H1 (cell line): Measurements from ENCODE around the gene KERA. TPM values are rescaled to one million over a fixed set of nuclear protein-coding genes. Genes with fewer than 3 reads are reported as not detected.

ENCODE experiments used
- CTCF ChIA-PET: fragments of 300-600 bp; sonication (Branson Sonifier 250); formaldehyde crosslinking; loops from one replicate; lab custom pipeline; 2021; ENCODE audit not compliant: partially characterized antibody; lab: Charles Lee
- POLR2A ChIA-PET: fragments of 300-600 bp; sonication (Branson Sonifier 250); formaldehyde crosslinking; loops from one replicate; lab custom pipeline; 2021; ENCODE audit warnings: inconsistent platforms; ENCODE audit not compliant: partially characterized antibody; lab: Charles Lee
- DNase-seq, 2 experiments: peaks; one replicate each; pipeline versions ENCODE4 v3.0.0 to v3.0.0-alpha.2; 2010 to 2022; ENCODE audit warnings: low spot score in 2 of 2, low read depth in 1 of 2, mixed read lengths in 1 of 2
- FAIRE-seq: peaks from 2 replicates; lab custom pipeline; 2011; peaks lifted over from hg19 to GRCh38; lab: Jason Lieb, UNC
- H2AFZ ChIP-seq: 2 replicates; pipeline ENCODE4 v1.8.1; 2012; ENCODE audit warnings: low read length, inconsistent platforms
- H2AK5ac ChIP-seq: 2 replicates; pipeline ENCODE4 v1.6.1; 2013; ENCODE audit warnings: low read depth, low read length
- H2BK120ac ChIP-seq: replicated peaks from 2 replicates; pipeline ENCODE3; 2013; ENCODE audit warnings: low read depth, low read length, inconsistent platforms
- H2BK12ac ChIP-seq: 2 replicates; pipeline ENCODE4 v1.6.1; 2013; ENCODE audit warnings: low read depth, low read length
- H2BK15ac ChIP-seq: 2 replicates; pipeline ENCODE4 v1.6.1; 2013; ENCODE audit warnings: low read length
- H2BK20ac ChIP-seq: 2 replicates; pipeline ENCODE4 v1.6.1; 2013; ENCODE audit warnings: low read length
- H2BK5ac ChIP-seq: 2 replicates; pipeline ENCODE4 v1.6.1; 2013; ENCODE audit warnings: low read depth, low read length
- H3K14ac ChIP-seq: 2 replicates; pipeline ENCODE4 v1.6.1; 2013; ENCODE audit warnings: inconsistent platforms; ENCODE audit not compliant: insufficient read length
- H3K18ac ChIP-seq: 2 replicates; pipeline ENCODE4 v1.6.1; 2013; ENCODE audit warnings: low read length; ENCODE audit errors: extremely low read depth
- H3K23ac ChIP-seq: 2 replicates; pipeline ENCODE4 v1.6.1; 2013; ENCODE audit warnings: inconsistent platforms; ENCODE audit not compliant: insufficient read length
- H3K23me2 ChIP-seq: 2 replicates; pipeline ENCODE4 v1.6.1; 2013; ENCODE audit warnings: low read depth, low read length
- H3K27ac ChIP-seq: 2 replicates; pipeline ENCODE4 v1.6.1; 2011; ENCODE audit warnings: low read depth, low read length, inconsistent platforms
- H3K27me3 ChIP-seq, 4 experiments: replicated peaks in 1 of 4; 1 replicate in 1 of 4; 2 replicates in 3 of 4; pipeline versions ENCODE4 v1.6.1 to v1.8.1; 2011 to 2013; ENCODE audit warnings: low read length in 3 of 4, mild to moderate bottlenecking in 3 of 4, inconsistent platforms in 2 of 4, mixed read lengths in 2 of 4, moderate library complexity in 1 of 4; ENCODE audit not compliant: control insufficient read depth in 3 of 4, insufficient read depth in 3 of 4; ENCODE audit errors: extremely low read depth in 1 of 4
- H3K36me3 ChIP-seq, 4 experiments: 2 replicates each; pipeline versions ENCODE4 v1.6.1 to v1.8.1; 2011 to 2013; ENCODE audit warnings: mild to moderate bottlenecking in 4 of 4, low read length in 3 of 4, moderate library complexity in 2 of 4, control low read depth in 1 of 4, inconsistent platforms in 1 of 4; ENCODE audit not compliant: insufficient read depth in 4 of 4, control insufficient read depth in 2 of 4
- H3K4ac ChIP-seq: replicated peaks from 2 replicates; pipeline ENCODE3; 2013; ENCODE audit warnings: low read length, low read depth, mixed read lengths, inconsistent platforms; ENCODE audit not compliant: insufficient read length
- H3K4me1 ChIP-seq, 4 experiments: replicated peaks in 1 of 4; 1 replicate in 1 of 4; 2 replicates in 3 of 4; pipeline versions ENCODE4 v1.6.1 to v1.8.1; 2011 to 2013; ENCODE audit warnings: low read length in 3 of 4, inconsistent platforms in 2 of 4, mixed read lengths in 1 of 4; ENCODE audit not compliant: insufficient read depth in 4 of 4, control insufficient read depth in 3 of 4
- H3K4me2 ChIP-seq, 2 experiments: 2 replicates each; pipeline versions ENCODE4 v1.6.1 to v1.8.1; 2011 to 2013; ENCODE audit warnings: low read depth in 2 of 2, low read length in 2 of 2, control low read depth in 1 of 2, inconsistent platforms in 1 of 2, mild to moderate bottlenecking in 1 of 2; ENCODE audit not compliant: insufficient read depth in 1 of 2
- H3K4me3 ChIP-seq, 4 experiments: fragments of 200-600, 300-600 bp in 1 of 4; sonication (generic), shearing (Covaris generic), sonication (Bioruptor Twin) in 1 of 4; 2 replicates each; pipeline versions ENCODE4 v1.5.1 to v1.8.1; 2011 to 2016; ENCODE audit warnings: low read length in 4 of 4, low read depth in 3 of 4, control low read depth in 2 of 4, inconsistent platforms in 2 of 4, mild to moderate bottlenecking in 2 of 4, mixed read lengths in 1 of 4, moderate library complexity in 1 of 4; ENCODE audit not compliant: insufficient read depth in 2 of 4; ENCODE audit errors: extremely low read depth in 1 of 4
- H3K56ac ChIP-seq: replicated peaks from 2 replicates; pipeline ENCODE3; 2013; ENCODE audit warnings: low read depth, mild to moderate bottlenecking, mixed read lengths, low read length, inconsistent platforms; ENCODE audit not compliant: insufficient read length
- H3K79me1 ChIP-seq: 2 replicates; pipeline ENCODE4 v1.6.1; 2013; ENCODE audit warnings: low read depth, low read length, control low read depth
- H3K79me2 ChIP-seq, 2 experiments: 2 replicates each; pipeline versions ENCODE4 v1.6.1 to v1.8.1; 2012 to 2013; ENCODE audit warnings: low read length in 2 of 2, mild to moderate bottlenecking in 2 of 2, inconsistent platforms in 1 of 2; ENCODE audit not compliant: insufficient read depth in 2 of 2, control insufficient read depth in 1 of 2
- H3K9ac ChIP-seq, 4 experiments: replicated peaks in 1 of 4; 1 replicate in 1 of 4; 2 replicates in 3 of 4; pipeline versions ENCODE4 v1.6.1 to v1.8.1; 2011 to 2013; ENCODE audit warnings: low read depth in 3 of 4, low read length in 3 of 4, control low read depth in 2 of 4, mild to moderate bottlenecking in 2 of 4, moderate library complexity in 2 of 4, inconsistent platforms in 1 of 4; ENCODE audit errors: extremely low read depth in 1 of 4
- H3K9me3 ChIP-seq, 2 experiments: 2 replicates each; pipeline versions ENCODE4 v1.6.1 to v1.8.1; 2012 to 2013; ENCODE audit warnings: mild to moderate bottlenecking in 2 of 2, moderate library complexity in 2 of 2, control low read depth in 1 of 2, inconsistent platforms in 1 of 2, low read depth in 1 of 2, low read length in 1 of 2, mixed read lengths in 1 of 2; ENCODE audit not compliant: insufficient read depth in 2 of 2
- H4K20me1 ChIP-seq, 2 experiments: replicated peaks in 1 of 2; 2 replicates each; pipeline versions ENCODE3 to v1.8.1; 2011 to 2013; ENCODE audit warnings: inconsistent platforms in 2 of 2, low read length in 2 of 2, mild to moderate bottlenecking in 1 of 2; ENCODE audit not compliant: insufficient read depth in 2 of 2, control insufficient read depth in 1 of 2
- H4K5ac ChIP-seq: 2 replicates; pipeline ENCODE4 v1.6.1; 2013; ENCODE audit warnings: low read length, low read depth, mixed read lengths, inconsistent platforms; ENCODE audit not compliant: insufficient read length
- H4K8ac ChIP-seq: 2 replicates; pipeline ENCODE4 v1.8.0; 2013; ENCODE audit warnings: mild to moderate bottlenecking, moderate library complexity, low read length, inconsistent platforms; ENCODE audit not compliant: insufficient read depth; ENCODE audit errors: extremely low read depth
- H4K91ac ChIP-seq: replicated peaks from 2 replicates; pipeline ENCODE3; 2013; ENCODE audit warnings: low read length, mixed read lengths, inconsistent platforms; ENCODE audit not compliant: insufficient read length
- BACH1 ChIP-seq: IDR thresholded peaks from 2 replicates; pipeline ENCODE4 v1.6.1; 2012; ENCODE audit warnings: low read length, improper control_type of control experiment
- CBX5 ChIP-seq: fragments of 300-800, 300-1000 bp; sonication (generic); IDR thresholded peaks from 2 replicates; pipeline ENCODE4 v1.7.1; 2016; ENCODE audit warnings: antibody characterized with exemption, low read length, low read depth
- HDAC6 ChIP-seq: IDR thresholded peaks from one replicate; pipeline ENCODE4 v1.7.1; 2012; ENCODE audit warnings: low read depth, mild to moderate bottlenecking, inconsistent platforms, low read length, moderate library complexity
- JUND ChIP-seq: IDR thresholded peaks from 2 replicates; pipeline ENCODE4 v1.6.1; 2011; ENCODE audit warnings: mild to moderate bottlenecking, improper control_type of control experiment, low read length
- KDM1A ChIP-seq: fragments of 200-600, 300-600 bp; sonication (generic); IDR thresholded peaks from 2 replicates; pipeline ENCODE4 v1.7.1; 2016; ENCODE audit warnings: mild to moderate bottlenecking, low read length, borderline replicate concordance
- MAFK ChIP-seq: IDR thresholded peaks from 2 replicates; pipeline ENCODE4 v1.6.1; 2012; ENCODE audit warnings: low read depth, mild to moderate bottlenecking, improper control_type of control experiment, low read length
- POU5F1 ChIP-seq: IDR thresholded peaks from 2 replicates; pipeline ENCODE4 v1.6.1; 2011; ENCODE audit warnings: low read depth, mild to moderate bottlenecking, low read length, moderate library complexity
- RBBP5 ChIP-seq: IDR thresholded peaks from 2 replicates; pipeline ENCODE4 v1.7.1; 2012; ENCODE audit warnings: low read depth, mild to moderate bottlenecking, inconsistent platforms, low read length, moderate library complexity, borderline replicate concordance
- RXRA ChIP-seq: IDR thresholded peaks from 2 replicates; pipeline ENCODE4 v1.6.1; 2011; ENCODE audit warnings: low read depth, mild to moderate bottlenecking, low read length, moderate library complexity; ENCODE audit not compliant: insufficient read depth
- SIX5 ChIP-seq: IDR thresholded peaks from 2 replicates; pipeline ENCODE4 v1.6.1; 2011; ENCODE audit warnings: mild to moderate bottlenecking, low read depth, low read length
- SP2 ChIP-seq: IDR thresholded peaks from 2 replicates; pipeline ENCODE4 v1.6.1; 2012; ENCODE audit warnings: mild to moderate bottlenecking, low read length, inconsistent platforms
- SP4 ChIP-seq: IDR thresholded peaks from 2 replicates; pipeline ENCODE4 v1.6.1; 2012; ENCODE audit warnings: low read length, inconsistent platforms
- TAF7 ChIP-seq: optimal IDR thresholded peaks from 2 replicates; pipeline ENCODE3; 2011; ENCODE audit warnings: low read depth, mild to moderate bottlenecking, inconsistent platforms, low read length, moderate library complexity, borderline replicate concordance
- TBP ChIP-seq: IDR thresholded peaks from 2 replicates; pipeline ENCODE4 v1.6.1; 2011; ENCODE audit warnings: low read depth, low read length, improper control_type of control experiment
- WGBS, 2 experiments: shearing (Covaris generic) in 1 of 2; methylation state at CpG; one replicate each; pipeline versions ENCODE4 v1.1.6 to v1.1.7; 2013 to 2015; ENCODE audit warnings: low lambda C conversion rate in 2 of 2, mixed read lengths in 2 of 2, inconsistent platforms in 1 of 2, low coverage in 1 of 2, missing lambda C conversion rate in 1 of 2; ENCODE audit not compliant: insufficient replicate concordance in 2 of 2, insufficient coverage in 1 of 2, insufficient read length in 1 of 2; ENCODE audit errors: extremely low coverage in 1 of 2, missing lambda C conversion rate in 1 of 2; 5-methylcytosine and 5-hydroxymethylcytosine counted together
- polyA plus RNA-seq, 7 experiments: library from polyadenylated mRNA; depleted of rRNA in 3 of 7; stranded (reverse) in 5 of 7; unstranded in 2 of 7; fragments of >200 nt in 5 of 7; fragments of 200-250 nt in 2 of 7; gene quantifications; 1 replicate in 5 of 7; 2 replicates in 1 of 7; 4 replicates in 1 of 7; pipeline versions ENCODE4 v1.2.1 to v1.2.3, GENCODE V29; 2011 to 2013; ENCODE audit warnings: missing spikeins in 2 of 7, mixed read lengths in 2 of 7
- total RNA-seq: library from RNA; stranded (reverse); fragmentation: NEBNext Ultra II Directional; extraction: Animal tissue kit (Norgen Biotek cat#: 25700); gene quantifications from 2 replicates; pipeline ENCODE4 v1.2.1, GENCODE V29; 2021
- TF ChIP-seq, protein P1 (sequence below): IDR thresholded peaks from 2 replicates; pipeline ENCODE4 v1.6.1; 2012; ENCODE audit warnings: low read length, inconsistent platforms

KERA gene
- total and polyA plus RNA-seq, 2 of the 8 experiments (the other 6 are each of a cell fraction or from before 2014, with no cell fraction given) = not detected

DNA sequence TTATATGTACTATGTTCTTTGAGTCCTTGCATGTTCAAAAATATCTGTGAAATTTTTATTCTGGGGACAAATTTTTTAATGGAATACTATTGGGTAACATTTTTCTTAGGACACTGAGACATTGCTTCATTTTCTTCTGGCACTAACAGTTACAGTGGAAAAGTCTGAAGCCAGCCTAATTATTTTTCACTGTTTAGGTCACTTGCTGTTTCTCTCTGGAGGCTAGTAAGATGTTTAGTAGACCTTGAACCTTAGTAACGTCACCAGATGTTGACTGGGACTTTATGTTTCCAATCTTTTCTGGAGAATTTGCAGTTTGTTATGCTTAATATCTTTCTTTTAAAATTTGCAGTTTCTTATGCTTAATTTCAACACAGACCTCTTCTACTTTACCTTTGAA lies 40.8 kb downstream of the KERA start:
- H4K20me1 ChIP-seq = no peaks in the 10 kb centered on the region
- H3K23me2 ChIP-seq = no peaks in the 10 kb centered on the region
- no peak overlapping the region for H3K4me2 ChIP-seq
- H2BK20ac ChIP-seq = no peak overlapping the region
- no peaks in the 10 kb centered on the region for H3K27me3 ChIP-seq
- no peak overlapping the region for H2BK120ac ChIP-seq
- POLR2A ChIA-PET = no interaction called here
- WGBS, 2 experiments = 96% methylated on average over 1 of the region's 1 CpG; no CpG with 5 or more reads in 1 of the 2 experiments
- H2BK5ac ChIP-seq = no peak overlapping the region
- DNase-seq (no peak), FAIRE-seq (no peak)
- no peak overlapping the region for H3K9ac ChIP-seq
- no peak overlapping the region for H3K4ac ChIP-seq
- H3K4me1 ChIP-seq = no peaks in the 10 kb centered on the region
- H2BK12ac ChIP-seq = no peak overlapping the region
- H3K14ac ChIP-seq = no peak overlapping the region
- H3K9me3 ChIP-seq = 0 out of 4 replicates have a peak, but pooled peaks cover 0 to 3% of the 10 kb centered on the region in 2 experiments
- no peak overlapping the region for H4K91ac ChIP-seq
- H3K56ac ChIP-seq = no peak overlapping the region
- CTCF ChIA-PET = no interaction called here
- no peak overlapping the region for H2AK5ac ChIP-seq
- no peak overlapping the region for H2AFZ ChIP-seq
- no peaks in the 10 kb centered on the region for H3K36me3 ChIP-seq
- no peak overlapping the region for H2BK15ac ChIP-seq
- H3K23ac ChIP-seq = no peak overlapping the region
- H4K5ac ChIP-seq = no peak overlapping the region
- H3K4me3 ChIP-seq = no peak overlapping the region
- no peak overlapping the region for H3K18ac ChIP-seq
- H3K27ac ChIP-seq = no peak overlapping the region
- no peak overlapping the region for H4K8ac ChIP-seq
- H3K79me1 ChIP-seq = no peaks in the 10 kb centered on the region
- no peaks in the 10 kb centered on the region for H3K79me2 ChIP-seq
- TF ChIP-seq, protein P1, sequence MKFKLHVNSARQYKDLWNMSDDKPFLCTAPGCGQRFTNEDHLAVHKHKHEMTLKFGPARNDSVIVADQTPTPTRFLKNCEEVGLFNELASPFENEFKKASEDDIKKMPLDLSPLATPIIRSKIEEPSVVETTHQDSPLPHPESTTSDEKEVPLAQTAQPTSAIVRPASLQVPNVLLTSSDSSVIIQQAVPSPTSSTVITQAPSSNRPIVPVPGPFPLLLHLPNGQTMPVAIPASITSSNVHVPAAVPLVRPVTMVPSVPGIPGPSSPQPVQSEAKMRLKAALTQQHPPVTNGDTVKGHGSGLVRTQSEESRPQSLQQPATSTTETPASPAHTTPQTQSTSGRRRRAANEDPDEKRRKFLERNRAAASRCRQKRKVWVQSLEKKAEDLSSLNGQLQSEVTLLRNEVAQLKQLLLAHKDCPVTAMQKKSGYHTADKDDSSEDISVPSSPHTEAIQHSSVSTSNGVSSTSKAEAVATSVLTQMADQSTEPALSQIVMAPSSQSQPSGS = no peak
- no peak for TF ChIP-seq HDAC6
- no peak for TF ChIP-seq SIX5
- no peak for TF ChIP-seq TAF7
- no peak for TF ChIP-seq BACH1
- TF ChIP-seq MAFK = no peak
- TF ChIP-seq RXRA = no peak
- no peak for TF ChIP-seq POU5F1
- TF ChIP-seq SP4 = no peak
- TF ChIP-seq SP2 = no peak
- TF ChIP-seq CBX5 = no peak
- no peak for TF ChIP-seq KDM1A
- no peak for TF ChIP-seq JUND
- no peak for TF ChIP-seq RBBP5
- TF ChIP-seq TBP = no peak
